GM18508 (cell line): ENCODE results near the gene GPX4.

Source experiments
- ATAC-seq: cut with Tn5 transposase; IDR thresholded peaks from one replicate; pipeline ENCODE4 v1.9.1; 2021; ENCODE audit warnings: moderate number of reproducible peaks; ENCODE audit not compliant: insufficient read depth, unreplicated experiment

Gene GPX4

DNA sequence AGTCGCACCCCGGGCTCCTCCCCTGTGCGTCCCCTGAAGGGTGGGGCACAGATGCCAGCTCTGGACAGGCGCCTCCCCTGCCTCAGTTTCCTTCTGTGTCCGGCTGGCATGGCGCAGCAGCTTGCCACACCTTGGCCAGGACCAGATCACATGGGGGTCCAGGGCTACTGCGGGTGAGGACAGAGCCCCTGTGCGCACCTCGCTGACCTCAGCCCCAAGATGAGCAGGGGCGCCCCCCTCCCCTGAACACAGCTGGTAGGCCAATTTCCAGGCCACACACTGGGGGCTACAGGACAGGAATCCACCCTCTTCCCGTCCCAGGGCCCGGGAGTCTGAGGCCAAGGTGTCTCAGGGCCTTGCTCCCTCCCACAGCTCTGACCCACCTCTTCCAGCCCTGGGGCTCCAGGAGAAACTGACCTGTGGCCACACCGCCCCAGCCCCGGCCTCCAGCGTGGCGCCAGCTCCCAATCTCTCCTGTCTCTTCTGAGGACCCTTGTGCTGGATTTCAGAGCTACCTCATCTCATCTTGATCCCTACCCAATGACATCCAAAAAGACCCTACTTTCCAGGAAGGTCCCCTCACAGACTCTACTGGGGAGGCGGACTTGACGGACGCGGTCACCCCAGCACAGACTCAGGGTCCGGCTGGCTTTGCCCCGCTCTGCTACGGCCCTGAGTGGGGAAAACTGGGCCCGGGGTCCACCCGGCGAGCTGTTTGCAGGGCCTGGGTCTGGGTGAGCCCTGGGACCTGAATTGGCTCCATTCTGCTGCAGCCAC, 42.0 kb downstream of the GPX4 start:
- ATAC-seq, result no peak

DNA sequence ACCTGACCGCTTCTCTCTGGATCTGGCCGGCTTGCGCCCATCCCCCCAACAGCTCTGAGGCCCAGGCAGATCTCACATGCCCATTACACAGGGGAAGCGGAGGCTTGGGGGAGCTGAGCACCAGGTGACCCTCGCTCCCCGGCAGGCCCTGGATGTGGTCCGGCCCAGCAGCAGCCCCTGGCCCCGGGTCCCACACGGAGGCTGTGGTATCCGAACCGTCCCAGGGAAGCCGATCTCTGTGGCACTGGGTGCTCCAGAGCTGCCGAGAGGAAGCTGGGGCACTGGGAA, 42.6 kb downstream of the GPX4 start:
- ATAC-seq, result no peak

DNA sequence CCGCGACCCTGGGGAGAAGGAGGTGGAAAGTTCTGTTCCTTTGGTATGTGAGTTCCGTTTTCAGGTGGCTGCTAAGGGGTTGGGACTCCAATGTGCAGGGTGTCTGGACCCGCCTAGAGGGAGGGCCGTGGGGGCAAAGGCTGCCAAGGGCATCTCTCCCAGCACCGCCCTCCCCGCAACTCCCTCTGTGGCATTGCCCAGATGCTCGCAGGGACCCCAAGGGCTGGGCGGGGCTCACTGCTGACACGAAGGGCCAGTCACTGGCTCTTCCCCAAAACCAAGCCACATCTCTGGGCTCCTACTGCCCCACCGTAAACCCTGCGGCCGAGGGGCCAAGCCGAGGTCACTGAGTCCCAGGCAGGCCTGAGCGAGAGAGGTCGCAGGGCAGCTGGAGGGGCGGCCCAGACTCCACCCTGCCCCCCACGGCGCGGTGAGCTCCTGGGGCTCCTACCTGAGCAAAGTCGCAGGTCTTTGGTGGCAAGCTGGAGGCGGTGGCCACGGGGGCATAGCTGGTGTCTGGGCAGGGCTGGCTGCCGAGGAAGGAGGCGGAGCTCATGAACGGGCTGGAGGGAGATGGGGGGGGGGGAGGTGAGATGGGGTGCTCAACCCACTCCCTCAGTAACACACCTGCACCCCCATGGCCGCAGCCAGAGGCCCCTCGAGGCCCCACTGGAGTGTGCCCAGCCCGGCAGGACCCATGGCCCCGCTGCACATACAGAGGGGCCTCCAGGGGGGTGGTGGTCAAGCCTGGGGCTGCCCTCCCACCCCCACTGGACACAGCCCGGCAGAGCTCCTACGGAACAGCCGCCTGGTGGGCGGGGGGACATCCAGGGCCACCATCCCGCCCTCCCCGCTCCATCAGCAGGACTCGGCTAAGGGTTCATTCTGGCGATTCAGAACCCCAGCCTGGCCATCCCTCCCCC, 43.3 kb downstream of the GPX4 start:
- ATAC-seq, result no peak

DNA sequence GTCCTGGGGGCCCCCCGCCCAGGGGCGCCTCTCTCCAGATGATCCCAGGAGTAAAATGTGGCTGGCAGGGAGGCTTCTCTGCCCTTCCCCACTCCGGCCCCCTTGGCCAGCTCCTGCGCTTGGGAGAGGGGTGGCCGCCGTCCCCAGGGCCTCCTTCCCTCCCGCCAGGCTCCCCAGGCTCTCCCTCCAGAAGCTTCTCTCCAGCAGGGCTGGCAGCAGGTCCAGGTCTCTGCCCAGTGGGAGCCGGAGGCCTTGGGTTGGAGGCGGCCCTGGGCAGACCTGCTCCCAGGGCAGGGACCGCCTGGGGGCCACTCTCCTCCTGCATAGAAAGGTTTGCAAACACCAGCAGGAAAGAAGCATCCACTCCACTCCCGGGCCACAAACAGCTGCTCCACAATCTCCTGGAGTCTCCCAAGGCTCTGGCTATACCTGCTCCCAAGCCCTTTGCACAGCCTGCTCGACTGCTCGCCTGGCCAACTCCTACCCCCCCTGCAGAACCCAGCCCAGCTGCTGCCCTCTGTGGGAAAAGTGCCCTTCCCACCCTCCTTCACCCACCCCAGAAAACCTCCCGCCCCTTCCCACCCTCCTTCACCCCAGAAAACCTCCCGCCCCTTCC, 44.2 kb downstream of the GPX4 start:
- ATAC-seq, result no peak

DNA sequence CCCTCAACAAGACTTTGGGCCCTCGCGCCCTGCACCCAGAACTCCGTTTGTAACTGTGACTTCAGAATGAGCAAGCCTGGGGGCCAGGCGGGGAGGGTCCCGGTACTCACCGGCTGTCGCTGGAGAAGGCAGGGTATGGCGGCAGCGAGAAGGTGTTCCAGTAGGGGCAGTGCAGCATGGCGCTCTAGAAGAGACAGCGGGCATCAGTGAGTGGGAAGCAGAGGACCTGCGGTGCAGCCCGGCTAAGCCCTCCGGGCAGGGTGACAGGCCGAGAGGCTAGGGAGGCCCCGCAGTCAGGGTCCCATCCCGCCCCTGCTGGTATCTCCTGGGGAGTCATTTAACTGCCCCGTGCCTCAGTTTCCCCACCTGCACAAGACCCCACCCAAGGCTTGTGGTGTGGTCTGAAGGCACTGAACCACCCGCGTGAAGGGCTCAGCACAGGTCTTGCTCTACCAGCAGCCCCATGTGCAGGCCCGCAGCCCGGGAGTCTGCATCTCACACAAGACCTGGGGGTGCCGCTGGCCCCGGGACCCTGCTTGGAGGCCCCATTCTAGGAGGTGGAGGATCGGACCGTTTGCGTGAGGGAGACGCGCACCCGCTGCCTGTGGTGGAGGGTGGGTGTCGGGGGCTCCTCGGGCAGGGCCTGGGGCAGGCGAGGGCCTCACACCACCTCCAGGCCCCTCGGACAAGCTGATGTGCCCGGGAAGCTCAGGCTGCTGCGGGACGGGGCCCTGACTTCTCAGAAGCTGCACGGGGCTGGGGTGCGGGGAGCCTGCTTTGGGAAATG, 45.7 kb downstream of the GPX4 start:
- no peak for ATAC-seq

DNA sequence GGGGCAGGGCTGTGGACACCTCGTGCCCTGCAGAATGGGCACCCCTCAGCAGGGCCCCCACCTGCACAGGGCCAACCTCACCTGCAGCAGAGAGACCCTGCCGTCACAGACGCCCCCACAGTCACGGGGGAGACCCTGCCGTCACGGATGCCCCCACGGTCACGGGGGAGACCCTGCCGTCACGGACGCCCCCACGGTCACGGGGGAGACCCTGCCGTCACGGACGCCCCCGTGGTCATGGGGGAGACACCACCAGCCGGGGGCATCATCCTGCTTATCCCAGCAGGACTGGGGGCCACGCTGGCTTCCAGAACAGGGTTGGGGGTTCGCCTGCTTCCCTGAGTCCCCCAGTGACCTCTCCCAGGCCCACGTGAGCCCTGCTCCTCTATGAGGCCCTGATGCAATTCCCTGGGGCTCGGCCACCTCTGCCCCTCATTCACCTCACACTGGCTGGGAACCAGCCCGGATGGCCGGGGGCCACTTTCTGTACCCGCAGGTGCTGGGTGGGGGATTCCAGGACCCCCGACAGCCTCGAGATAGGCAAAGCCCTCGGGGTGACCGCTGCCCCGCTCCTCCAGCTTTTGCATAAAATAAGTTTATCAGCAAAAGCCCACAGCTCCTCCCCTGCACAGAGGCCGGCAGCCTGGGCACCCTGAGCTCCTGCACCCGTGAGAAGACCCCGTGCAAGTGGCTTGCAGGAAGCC, 46.7 kb downstream of the GPX4 start:
- no peak for ATAC-seq

DNA sequence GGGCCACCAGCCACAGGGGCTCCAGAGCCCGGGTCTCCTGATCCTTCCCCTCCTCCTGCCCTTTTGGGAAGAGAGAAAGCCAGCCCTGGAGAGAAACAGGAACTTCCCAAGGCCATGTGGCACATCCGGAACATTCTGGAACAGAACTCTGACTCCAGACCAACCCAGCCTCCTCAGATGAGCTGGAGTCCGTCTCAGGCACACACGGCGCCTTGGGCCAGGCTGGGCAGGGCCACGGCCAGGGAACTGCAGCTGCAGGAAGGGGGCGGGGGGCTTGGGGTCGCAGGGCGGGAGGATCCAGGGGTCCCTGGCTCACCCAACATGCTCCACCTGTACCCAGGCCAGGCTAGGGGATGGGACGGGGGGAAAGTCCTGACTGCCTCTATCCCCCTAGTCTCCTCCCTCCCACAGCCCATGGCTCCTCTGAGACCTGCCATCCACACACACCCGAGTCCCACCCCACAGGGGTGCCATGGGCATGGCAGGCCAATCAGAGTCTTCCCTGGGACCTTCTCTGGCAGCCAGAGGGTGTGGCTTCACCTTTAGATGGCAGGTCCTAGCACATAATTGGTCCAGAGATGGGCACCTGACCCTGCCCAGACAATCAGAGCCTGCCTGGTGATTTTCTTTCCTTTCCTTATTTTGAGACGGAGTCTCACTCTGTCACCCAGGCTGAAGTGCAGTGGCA, 47.4 kb downstream of the GPX4 start:
- ATAC-seq, result no peak

DNA sequence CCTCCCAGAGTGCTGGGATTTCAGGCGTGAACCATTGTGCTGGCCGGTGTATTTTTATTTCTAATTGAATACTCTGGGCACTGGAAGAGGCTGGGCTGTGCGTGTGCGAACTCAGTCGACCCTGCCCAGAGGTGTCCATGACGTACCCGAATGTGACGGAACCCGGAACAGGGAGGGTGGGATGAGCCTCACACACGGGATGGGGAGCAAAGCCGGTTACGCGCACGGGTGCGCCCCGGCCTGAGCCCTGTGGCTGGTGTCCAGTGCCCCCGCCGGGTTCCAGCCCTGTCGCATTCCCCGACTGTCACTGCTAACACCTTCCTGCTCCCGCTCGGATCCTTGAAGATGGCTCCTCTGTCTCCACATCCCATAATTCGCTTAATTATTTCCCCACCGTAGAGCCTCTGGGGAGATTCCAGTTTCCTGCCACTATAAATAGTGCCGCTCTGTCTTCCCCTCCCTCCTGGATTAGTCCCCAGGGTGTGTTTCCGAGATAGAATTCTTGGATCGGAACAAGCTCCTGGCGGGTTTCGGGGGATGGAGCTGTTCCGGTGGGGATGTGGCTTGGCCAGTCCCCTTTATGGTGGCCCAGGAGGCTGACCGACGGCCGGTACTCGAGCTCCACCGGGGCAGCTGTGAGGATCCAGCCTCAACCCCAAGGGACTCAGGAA, 48.3 kb downstream of the GPX4 start:
- no peak for ATAC-seq

DNA sequence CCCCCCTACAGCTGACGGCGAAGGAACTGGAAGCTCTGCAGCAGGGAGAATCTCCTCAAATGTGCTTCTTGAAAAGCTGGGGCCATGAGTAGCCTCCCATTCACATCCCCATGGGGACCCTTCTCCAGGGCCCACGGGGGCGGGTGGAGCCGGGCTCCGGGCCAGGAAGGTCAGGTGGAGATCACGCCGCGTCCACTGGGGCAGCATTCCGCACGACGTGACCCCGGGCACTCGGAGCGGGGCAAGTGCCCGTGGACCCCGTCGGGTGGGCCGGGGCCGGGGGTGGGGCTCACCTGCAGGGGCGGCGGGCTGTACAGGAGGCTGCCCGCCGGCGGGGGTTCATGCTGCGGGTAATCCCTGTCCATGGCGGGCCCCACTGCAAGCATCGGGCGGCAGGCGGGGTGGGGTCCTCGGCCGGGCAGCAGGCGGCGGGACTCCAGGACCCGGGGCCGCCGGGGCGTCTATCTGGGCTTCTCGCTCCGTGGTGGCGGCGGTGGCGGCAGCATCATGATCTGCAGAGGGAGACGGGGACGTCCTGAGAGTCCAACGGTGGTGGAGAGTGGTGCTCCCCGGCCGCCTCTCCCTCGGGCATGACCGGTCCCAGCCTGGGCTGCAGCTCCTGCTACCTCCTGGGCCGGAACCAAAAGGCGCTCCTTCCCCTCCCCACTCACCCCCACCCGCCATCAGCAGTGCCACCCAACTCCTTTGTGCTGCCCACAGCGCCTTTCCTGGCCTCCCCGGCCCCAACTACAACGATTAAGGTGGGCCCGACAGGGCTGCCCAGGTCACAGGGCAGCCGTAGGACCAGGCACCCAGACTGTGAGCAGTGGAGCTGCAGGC, 50.3 kb downstream of the GPX4 start:
- no peak for ATAC-seq

DNA sequence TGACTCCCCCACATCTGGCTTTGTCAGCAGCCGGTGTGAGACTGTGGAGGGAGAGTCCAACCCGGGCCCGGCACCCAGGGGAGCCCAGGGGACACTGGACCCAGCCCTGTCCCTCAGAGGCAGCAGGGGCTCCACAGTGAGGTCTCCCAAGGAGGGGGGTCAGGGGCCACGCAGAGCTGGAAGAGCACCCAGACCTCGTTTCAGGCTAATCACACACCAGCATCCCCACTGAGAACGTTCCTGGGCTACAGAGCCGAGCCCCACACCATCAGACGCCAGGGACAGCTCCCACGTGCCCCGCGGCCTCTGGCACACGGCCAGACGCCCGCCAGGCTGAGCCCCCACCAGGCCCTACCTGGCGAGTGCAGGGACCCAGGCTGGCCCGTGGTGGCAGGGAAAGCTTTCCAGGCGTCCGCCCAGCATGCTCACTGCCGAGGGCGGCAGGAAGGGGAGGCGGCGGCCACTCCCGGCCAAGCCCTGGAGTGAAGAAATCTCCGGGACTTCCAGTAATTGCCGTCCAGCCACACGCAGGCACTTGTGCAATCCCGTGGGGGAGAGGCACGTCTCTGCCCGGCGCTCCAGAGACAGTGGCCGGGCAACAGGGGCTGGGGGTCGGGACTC, 51.0 kb downstream of the GPX4 start:
- no peak for ATAC-seq

DNA sequence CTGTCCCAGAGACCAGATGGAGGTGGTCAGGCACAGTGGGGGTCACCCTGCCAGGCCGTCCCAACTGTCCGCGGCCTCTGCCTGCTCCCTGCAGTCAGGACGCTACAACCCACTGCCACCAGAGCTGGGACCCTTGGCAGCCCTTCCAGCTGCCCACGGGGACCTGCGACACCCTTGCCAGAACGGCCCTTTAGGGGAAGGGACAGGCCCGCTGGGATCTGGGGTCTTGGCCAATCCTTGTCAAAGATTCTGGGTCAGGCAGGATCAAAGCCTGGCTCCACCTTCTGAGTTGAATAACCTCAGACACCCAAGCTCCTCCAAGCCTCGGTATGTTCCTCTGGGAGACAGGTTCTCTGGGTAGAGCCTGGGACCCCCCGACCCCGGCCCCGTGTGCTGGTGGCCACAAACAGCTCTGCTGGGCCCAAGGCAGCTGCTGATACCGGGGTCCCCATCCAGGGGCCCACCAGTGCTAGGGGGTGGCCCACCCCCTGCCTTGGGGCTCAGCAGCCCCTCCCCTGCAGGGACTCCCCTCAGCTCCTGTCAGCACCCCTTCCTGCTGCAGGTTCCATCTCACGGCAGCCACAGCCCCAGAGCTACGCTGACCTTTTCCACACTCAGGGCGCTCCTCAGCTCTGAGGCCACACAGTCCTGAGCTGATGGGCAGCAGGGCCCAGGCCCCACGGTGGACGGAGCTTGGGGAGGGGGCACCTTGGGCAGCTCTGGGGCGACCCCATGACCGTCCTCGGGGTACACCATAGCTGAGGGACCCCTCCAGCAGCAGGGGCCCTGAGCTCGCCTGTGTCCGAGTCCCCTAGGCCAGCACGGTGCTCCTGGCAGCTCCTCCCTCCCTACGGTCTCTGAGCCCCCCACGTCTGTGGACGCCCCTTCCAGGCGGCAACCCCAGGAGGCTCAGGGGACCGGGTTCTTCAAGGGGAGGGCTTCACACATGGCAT, 51.8 kb downstream of the GPX4 start:
- no peak for ATAC-seq
